HEK293 (cell line): ENCODE results near the gene CDAN1.

Source experiments
- CTCF ChIA-PET: fragments of 350-600 bp; formaldehyde crosslinking; extraction: SDS; loops from one replicate; lab custom pipeline; 2021; ENCODE audit warnings: antibody characterized with exemption; lab: Yijun Ruan, JAX
- POLR2A ChIA-PET: fragments of 300-600 bp; formaldehyde crosslinking; extraction: SDS; loops from one replicate; lab custom pipeline; 2020; ENCODE audit warnings: antibody characterized with exemption, inconsistent platforms; lab: Yijun Ruan, JAX
- H3K27ac ChIP-seq: fragments of 200-500 bp; sonication (Bioruptor generic); 2 replicates; pipeline ENCODE4 v1.5.1; 2014; ENCODE audit warnings: low read depth, low read length, control low read depth, inconsistent platforms; ENCODE audit errors: extremely low read depth
- H3K36me3 ChIP-seq, 2 experiments: fragments of 200-500 bp in 1 of 2; sonication (Bioruptor generic) in 1 of 2; 1 replicate in 1 of 2; 2 replicates in 1 of 2; pipeline ENCODE4 v1.5.1; 2014 to 2017; ENCODE audit warnings: inconsistent platforms in 2 of 2, low read length in 2 of 2; ENCODE audit not compliant: control insufficient read depth in 2 of 2, insufficient read depth in 1 of 2
- H3K4me1 ChIP-seq: fragments of 200-500 bp; sonication (Bioruptor generic); 2 replicates; pipeline ENCODE4 v1.5.1; 2014; ENCODE audit warnings: mild to moderate bottlenecking, low read length, inconsistent platforms; ENCODE audit not compliant: control insufficient read depth, insufficient read depth
- H3K4me3 ChIP-seq: 2 replicates; pipeline ENCODE4 v1.5.1; 2011; ENCODE audit warnings: low read depth, mild to moderate bottlenecking, control low read depth, low read length, moderate library complexity
- H3K9me3 ChIP-seq: fragments of 200-500 bp; sonication (Bioruptor generic); 2 replicates; pipeline ENCODE4 v1.5.1; 2014; ENCODE audit warnings: low read depth, low read length, inconsistent platforms; ENCODE audit not compliant: control insufficient read depth, insufficient read depth
- GFI1B ChIP-seq: fragments of 450-650 bp; formaldehyde crosslinking; IDR thresholded peaks from 2 replicates; pipeline ENCODE4 v1.5.1; 2016; ENCODE audit warnings: missing biosample characterization, missing genetic modification characterization
- MEIS1 ChIP-seq: sonication (generic); formaldehyde crosslinking; IDR thresholded peaks from 2 replicates; pipeline ENCODE4 v1.8.1; 2022; ENCODE audit warnings: missing genetic modification reagents, mild to moderate bottlenecking, borderline replicate concordance
- SCRT1 ChIP-seq: fragments of 450-650 bp; formaldehyde crosslinking; IDR thresholded peaks from 2 replicates; pipeline ENCODE4 v1.5.1; 2016; ENCODE audit warnings: missing biosample characterization, missing genetic modification characterization, borderline replicate concordance
- SCRT2 ChIP-seq: fragments of 450-650 bp; formaldehyde crosslinking; IDR thresholded peaks from 2 replicates; pipeline ENCODE4 v1.5.1; 2016; ENCODE audit warnings: missing biosample characterization, missing genetic modification characterization
- ZNF211 ChIP-seq: fragments of 450-650 bp; formaldehyde crosslinking; IDR thresholded peaks from 2 replicates; pipeline ENCODE4 v1.5.1; 2016; ENCODE audit warnings: low read depth, missing biosample characterization, missing genetic modification characterization
- ZNF341 ChIP-seq: fragments of 450-650 bp; formaldehyde crosslinking; IDR thresholded peaks from 2 replicates; pipeline ENCODE4; 2016; ENCODE audit warnings: low read depth, missing biosample characterization, missing genetic modification characterization
- ZNF366 ChIP-seq: fragments of 450-650 bp; formaldehyde crosslinking; conservative IDR thresholded peaks from 2 replicates; pipeline ENCODE4 v1.5.1; 2016; ENCODE audit warnings: missing biosample characterization, missing genetic modification characterization
- ZNF629 ChIP-seq: fragments of 450-650 bp; formaldehyde crosslinking; IDR thresholded peaks from 2 replicates; pipeline ENCODE4 v1.5.1; 2017; ENCODE audit warnings: missing biosample characterization, missing genetic modification characterization
- ZNF776 ChIP-seq: fragments of 450-650 bp; formaldehyde crosslinking; IDR thresholded peaks from 2 replicates; pipeline ENCODE4 v1.5.0; 2017; ENCODE audit warnings: missing biosample characterization, missing genetic modification characterization, borderline replicate concordance
- TF ChIP-seq, protein P1 (sequence below): fragments of 450-650 bp; formaldehyde crosslinking; IDR thresholded peaks from 2 replicates; pipeline ENCODE4 v1.5.1; 2016; ENCODE audit warnings: missing biosample characterization, missing genetic modification characterization
- TF ChIP-seq, protein P2 (sequence below): fragments of 450-650 bp; formaldehyde crosslinking; IDR thresholded peaks from 2 replicates; pipeline ENCODE4 v1.5.1; 2016; ENCODE audit warnings: missing biosample characterization, missing genetic modification characterization
- TF ChIP-seq, protein P3 (sequence below): fragments of 450-650 bp; formaldehyde crosslinking; IDR thresholded peaks from 2 replicates; pipeline ENCODE4 v1.5.1; 2016; ENCODE audit warnings: missing biosample characterization, missing genetic modification characterization
- TF ChIP-seq, protein P4 (sequence below): fragments of 450-650 bp; formaldehyde crosslinking; IDR thresholded peaks from 2 replicates; pipeline ENCODE4 v1.5.1; 2016; ENCODE audit warnings: missing biosample characterization, missing genetic modification characterization, low read depth

Gene CDAN1

DNA sequence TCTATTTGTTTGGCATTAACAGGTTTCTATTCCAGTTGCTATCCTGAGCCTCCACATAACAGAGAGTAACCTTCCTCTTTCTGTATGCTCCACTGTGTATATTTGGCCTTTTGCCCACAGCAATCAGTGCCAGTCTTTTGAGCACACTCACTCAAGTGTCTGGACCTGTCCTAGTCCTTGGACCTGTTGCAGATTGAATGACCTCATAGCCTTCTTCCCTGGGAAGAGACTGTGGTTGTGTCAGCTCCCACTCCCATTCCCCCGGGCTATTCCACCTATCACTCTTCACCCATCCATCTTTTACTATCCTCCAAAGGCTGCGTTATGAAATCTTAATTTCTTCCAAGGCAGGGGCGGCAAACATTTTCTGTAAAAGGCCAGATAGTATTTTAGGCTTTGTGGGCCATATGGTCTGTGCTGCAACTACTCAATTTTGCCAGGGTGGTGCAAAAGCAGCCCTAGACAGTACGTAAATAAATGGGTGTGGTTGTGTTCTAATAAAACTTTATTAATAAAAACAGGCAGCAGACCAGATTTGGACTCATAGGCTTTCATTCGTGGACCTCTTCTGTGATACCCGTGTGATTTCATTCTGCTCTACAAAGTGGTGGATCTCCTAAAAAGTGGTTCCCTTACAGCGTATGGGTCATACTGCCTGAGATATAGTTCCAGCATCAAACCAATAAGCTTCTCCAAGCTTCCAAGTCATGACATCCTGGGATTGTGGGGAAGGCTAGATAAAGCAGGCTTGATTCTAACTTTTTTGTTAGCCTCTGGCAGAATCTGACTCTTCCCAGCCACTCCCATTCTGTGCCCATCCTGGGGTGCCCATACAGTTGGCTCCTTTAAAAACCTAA lies 57.4 kb downstream of the CDAN1 start:
- no peaks in the 10 kb centered on the region for H3K4me1 ChIP-seq
- H3K36me3 ChIP-seq = peaks cover 0 to 69% of the 10 kb centered on the region in 2 experiments; a peak in 1 of 3 replicates
- TF ChIP-seq ZNF366 (tag by site-specific recombination) = peak; percentile 29; the same call in 1 of the 2 replicates
- TF ChIP-seq, protein P1, sequence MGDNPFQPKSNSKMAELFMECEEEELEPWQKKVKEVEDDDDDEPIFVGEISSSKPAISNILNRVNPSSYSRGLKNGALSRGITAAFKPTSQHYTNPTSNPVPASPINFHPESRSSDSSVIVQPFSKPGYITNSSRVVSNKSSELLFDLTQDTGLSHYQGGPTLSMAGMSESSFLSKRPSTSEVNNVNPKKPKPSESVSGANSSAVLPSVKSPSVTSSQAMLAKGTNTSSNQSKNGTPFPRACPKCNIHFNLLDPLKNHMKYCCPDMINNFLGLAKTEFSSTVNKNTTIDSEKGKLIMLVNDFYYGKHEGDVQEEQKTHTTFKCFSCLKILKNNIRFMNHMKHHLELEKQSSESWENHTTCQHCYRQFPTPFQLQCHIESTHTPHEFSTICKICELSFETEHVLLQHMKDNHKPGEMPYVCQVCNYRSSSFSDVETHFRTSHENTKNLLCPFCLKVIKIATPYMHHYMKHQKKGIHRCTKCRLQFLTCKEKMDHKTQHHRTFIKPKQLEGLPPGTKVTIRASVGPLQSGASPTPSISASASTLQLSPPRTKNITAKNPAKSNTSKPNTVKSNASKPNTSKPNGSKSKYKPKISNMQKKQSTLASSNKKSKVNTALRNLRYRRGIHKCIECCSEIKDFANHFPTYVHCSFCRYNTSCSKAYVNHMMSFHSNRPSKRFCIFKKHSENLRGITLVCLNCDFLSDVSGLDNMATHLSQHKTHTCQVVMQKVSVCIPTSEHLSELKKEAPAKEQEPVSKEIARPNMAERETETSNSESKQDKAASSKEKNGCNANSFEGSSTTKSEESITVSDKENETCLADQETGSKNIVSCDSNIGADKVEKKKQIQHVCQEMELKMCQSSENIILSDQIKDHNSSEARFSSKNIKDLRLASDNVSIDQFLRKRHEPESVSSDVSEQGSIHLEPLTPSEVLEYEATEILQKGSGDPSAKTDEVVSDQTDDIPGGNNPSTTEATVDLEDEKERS (tag by site-specific recombination) = no peak
- peak; percentile 55; the same call in 1 of the 2 replicates for TF ChIP-seq ZNF629
- TF ChIP-seq, protein P2, sequence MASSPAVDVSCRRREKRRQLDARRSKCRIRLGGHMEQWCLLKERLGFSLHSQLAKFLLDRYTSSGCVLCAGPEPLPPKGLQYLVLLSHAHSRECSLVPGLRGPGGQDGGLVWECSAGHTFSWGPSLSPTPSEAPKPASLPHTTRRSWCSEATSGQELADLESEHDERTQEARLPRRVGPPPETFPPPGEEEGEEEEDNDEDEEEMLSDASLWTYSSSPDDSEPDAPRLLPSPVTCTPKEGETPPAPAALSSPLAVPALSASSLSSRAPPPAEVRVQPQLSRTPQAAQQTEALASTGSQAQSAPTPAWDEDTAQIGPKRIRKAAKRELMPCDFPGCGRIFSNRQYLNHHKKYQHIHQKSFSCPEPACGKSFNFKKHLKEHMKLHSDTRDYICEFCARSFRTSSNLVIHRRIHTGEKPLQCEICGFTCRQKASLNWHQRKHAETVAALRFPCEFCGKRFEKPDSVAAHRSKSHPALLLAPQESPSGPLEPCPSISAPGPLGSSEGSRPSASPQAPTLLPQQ (tag by site-specific recombination) = 0 out of 2 replicates have a peak, but pooled peaks have one; percentile 22
- no peak for TF ChIP-seq ZNF211 (tag by site-specific recombination)
- peak; percentile 35; the same call in 1 of the 2 replicates for TF ChIP-seq MEIS1 (CRISPR knock-in tag)
- TF ChIP-seq ZNF341 (tag by site-specific recombination) = peak; percentile 63; the same call in 1 of the 2 replicates
- TF ChIP-seq, protein P3, sequence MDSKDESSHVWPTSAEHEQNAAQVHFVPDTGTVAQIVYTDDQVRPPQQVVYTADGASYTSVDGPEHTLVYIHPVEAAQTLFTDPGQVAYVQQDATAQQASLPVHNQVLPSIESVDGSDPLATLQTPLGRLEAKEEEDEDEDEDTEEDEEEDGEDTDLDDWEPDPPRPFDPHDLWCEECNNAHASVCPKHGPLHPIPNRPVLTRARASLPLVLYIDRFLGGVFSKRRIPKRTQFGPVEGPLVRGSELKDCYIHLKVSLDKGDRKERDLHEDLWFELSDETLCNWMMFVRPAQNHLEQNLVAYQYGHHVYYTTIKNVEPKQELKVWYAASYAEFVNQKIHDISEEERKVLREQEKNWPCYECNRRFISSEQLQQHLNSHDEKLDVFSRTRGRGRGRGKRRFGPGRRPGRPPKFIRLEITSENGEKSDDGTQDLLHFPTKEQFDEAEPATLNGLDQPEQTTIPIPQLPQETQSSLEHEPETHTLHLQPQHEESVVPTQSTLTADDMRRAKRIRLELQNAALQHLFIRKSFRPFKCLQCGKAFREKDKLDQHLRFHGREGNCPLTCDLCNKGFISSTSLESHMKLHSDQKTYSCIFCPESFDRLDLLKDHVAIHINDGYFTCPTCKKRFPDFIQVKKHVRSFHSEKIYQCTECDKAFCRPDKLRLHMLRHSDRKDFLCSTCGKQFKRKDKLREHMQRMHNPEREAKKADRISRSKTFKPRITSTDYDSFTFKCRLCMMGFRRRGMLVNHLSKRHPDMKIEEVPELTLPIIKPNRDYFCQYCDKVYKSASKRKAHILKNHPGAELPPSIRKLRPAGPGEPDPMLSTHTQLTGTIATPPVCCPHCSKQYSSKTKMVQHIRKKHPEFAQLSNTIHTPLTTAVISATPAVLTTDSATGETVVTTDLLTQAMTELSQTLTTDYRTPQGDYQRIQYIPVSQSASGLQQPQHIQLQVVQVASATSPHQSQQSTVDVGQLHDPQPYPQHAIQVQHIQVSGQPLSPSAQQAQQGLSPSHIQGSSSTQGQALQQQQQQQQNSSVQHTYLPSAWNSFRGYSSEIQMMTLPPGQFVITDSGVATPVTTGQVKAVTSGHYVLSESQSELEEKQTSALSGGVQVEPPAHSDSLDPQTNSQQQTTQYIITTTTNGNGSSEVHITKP = 0 out of 2 replicates have a peak, but pooled peaks have one; percentile 27
- TF ChIP-seq GFI1B (tag by site-specific recombination) = peak; percentile 62; the same call in 1 of the 2 replicates
- peak; percentile 99 for TF ChIP-seq SCRT2
- TF ChIP-seq, protein P4, sequence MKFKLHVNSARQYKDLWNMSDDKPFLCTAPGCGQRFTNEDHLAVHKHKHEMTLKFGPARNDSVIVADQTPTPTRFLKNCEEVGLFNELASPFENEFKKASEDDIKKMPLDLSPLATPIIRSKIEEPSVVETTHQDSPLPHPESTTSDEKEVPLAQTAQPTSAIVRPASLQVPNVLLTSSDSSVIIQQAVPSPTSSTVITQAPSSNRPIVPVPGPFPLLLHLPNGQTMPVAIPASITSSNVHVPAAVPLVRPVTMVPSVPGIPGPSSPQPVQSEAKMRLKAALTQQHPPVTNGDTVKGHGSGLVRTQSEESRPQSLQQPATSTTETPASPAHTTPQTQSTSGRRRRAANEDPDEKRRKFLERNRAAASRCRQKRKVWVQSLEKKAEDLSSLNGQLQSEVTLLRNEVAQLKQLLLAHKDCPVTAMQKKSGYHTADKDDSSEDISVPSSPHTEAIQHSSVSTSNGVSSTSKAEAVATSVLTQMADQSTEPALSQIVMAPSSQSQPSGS (tag by site-specific recombination) = peak; percentile 41; the same call in 1 of the 2 replicates
- no peak for TF ChIP-seq ZNF776 (tag by site-specific recombination)
- peak; percentile 88 for TF ChIP-seq SCRT1 (tag by site-specific recombination)
- H3K9me3 ChIP-seq = no peaks in the 10 kb centered on the region
- CTCF ChIA-PET = interaction anchor here (0.6 to 0.7 kb wide), 2 partner anchors 24 to 427 kb away, joined by 3 read pairs; no protein-coding TSS in a partner anchor
- H3K4me3 ChIP-seq = no peak overlapping the region
- no peak overlapping the region for H3K27ac ChIP-seq
- POLR2A ChIA-PET = no interaction called here
